ENCODE results near the gene ZNF366.

Gene ZNF366

DNA sequence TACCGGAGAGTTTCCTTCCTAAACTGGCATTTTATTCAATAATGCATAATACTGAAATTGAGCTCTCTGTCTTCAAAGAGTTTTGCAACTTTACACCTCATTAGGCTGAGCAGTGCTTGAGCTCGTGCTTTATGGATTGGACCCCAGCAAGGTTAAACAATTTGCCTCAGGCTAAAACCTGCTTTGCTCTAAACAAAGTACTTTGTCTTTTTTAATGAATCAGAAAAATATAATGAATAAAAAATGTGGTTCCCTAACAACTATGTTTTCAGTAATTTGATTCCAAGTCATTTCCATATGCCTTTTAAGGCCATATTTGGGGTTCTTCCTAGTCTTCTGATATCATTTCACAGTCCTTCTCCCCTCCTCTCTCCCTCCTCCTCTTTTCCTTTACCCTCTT, 20.0 kb downstream of the ZNF366 start:
- DNase-seq: no peak

DNA sequence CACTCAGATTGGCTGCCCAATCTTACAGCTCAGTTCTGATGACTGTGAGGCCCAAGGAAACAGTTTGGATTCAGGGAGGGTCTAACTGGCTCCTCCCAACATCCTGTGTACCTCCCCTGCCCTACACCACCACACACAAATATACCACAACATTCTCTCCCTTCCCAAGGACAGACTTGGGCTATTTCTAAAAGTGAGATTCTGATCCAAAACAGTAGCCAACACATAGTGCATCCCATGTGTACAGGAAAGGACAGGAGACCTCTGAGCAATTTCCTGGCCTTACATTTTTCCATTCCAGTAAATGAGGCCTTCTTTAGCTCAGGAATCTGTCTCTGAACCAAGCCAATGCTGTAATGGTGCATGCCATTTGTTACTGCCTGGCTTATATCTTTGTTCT, 20.8 kb downstream of the ZNF366 start:
- DNase-seq: no peak

DNA sequence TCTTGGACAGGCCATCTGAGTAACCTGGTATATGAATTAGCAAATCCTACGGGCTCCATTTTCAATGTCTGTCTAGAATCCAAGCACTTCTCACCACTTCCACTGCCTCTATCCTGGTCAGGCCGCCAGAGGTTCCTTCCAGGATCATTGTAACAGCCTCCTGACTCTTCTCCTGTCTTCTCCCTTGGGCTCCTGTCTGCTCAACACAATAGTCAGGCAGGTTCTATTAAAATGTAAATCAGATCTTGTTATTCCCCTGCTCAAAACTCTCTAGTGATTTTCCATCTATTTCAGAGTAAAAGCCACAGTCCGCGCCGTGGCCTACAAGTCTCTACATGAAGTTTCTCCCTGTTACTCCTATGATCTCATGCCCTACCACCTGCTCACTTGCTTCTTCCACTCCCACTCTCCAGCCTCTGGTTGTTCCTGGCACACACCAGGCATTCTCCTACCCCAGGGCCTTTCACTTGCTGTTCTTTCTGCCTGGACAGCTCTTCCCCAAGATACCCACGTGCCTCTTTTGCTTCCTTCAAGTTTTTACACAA, 21.7 kb downstream of the ZNF366 start:
- no peak for DNase-seq

DNA sequence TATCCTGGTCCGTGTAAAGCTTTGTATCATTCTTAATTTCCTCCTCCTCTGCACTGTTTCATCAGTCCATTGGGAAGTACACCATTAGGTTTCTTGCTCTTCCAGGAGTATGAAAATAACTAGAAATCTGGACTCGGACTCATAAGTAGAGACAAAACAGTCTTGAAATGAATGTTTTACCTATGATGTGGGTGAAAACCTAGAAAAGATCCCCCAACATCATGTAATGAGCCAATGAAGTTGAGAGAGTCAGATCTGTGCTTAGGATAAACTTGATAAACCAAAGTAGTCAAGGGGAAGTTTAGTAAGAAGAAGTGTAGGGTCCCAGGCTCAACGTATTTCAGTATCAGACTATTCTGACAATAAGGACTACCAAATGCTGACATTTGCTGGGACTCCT, 25.2 kb downstream of the ZNF366 start:
- DNase-seq: no peak

DNA sequence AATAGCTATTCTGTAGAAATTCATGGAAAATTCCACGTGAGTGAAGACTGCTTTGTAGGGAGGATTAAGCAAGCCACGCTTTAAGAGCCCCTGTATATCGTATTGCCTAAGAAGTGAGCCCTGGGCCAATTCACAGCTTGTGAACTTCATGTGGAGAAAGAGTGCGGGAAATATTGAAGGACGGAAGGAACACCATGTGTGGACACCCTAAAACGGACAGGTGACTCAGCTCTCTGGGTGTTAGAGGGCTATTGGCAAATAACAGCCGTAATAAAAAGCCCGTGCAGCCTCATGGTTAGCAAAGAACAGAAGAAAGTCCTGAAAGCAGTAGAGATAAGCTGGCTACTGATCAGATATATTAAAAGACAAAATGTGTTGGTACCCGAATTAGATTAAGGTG, 26.4 kb downstream of the ZNF366 start:
- no peak for DNase-seq

DNA sequence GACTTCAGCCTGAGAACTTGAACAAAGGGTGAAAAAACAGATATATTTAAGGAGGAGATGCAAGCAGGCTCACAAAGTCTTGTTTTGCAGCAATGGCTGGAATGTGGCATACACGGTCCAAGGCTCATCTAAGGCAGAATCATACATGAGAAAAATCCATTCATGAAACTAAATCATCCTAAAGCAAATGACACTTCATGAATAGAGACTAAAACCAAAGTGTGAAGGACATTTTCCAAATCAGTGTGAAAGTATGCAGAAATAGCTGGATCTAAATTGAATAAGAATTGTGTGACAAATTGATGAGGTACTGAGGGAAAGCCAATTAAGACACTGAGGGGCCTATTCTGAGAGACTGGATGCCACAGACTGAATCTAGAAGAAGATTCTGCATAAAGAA, 27.3 kb downstream of the ZNF366 start:
- no peak for DNase-seq

DNA sequence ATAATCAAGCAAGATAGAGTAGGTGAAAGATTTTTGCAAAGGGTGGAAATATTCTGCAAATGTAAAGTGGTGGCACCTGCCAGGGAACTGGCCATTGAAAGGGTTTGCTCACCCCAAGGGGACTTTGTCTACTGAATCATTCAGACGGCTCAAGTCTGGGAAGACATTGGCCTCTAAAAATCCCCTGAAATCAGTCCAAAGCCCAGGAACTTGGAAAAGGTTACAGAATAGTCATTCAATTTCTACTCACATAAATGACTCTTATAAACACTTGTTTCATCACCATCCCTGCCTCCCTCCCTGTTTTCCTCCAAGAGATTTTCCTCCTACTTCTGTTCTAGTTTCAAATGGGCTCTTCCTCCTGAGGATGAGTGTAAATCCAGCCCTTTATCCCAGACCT, 28.5 kb downstream of the ZNF366 start:
- no peak for DNase-seq

DNA sequence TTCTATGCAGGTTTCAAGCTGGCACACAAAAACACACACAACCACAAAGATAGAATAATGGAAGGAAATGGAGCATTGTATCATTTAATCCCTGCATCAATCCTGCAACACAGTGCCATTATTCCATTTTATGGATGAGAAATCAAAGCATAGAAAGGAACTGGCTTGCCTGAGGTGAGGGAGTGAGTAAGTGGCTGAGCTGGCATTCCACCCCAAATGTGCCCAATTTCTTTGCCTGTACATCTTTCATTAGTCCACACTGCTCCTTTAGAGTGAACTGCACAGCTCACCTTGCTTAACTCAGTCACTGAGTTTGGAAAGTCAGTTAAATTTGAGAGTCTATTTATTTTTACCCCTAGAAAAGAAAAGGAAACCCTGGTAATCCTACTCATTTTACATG, 28.9 kb downstream of the ZNF366 start:
- no peak for DNase-seq

DNA sequence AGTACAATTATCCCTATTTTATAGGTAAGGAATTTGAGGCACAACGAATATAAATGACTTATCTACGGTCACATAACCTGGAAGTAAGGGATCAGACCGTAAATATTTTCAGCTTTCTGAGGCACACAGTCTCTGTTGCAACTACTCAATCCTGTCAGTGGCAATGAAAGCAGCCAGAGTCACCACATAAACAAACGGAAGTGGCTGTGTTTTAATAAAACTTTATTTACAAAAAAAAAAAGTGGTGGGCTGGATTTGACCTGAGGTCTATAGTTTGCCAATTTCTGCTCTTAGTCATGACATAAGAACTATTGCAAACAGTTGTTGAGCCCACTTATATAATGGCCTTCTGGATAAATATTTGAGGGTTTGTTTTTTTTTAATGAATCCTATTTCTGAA, 29.6 kb downstream of the ZNF366 start:
- DNase-seq: no peak

DNA sequence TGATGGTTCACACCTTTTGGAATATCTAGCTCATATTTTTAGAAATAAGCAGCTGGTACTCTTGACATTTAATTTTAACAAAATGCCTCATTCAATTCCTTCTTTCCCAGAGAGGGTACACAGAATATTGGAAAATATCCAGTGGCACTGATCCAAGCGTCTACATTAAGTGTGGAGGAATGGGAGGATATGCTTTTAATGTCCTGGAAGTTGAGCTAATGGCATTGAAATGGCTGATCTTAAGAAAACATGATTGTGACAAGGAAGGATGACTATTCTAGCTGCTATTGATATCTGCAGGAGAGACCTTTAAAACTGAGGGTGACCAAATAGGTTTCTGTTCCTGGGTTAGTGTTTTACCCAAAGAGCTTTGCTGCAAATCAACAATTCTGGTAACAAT, 30.0 kb downstream of the ZNF366 start:
- DNase-seq: no peak

DNA sequence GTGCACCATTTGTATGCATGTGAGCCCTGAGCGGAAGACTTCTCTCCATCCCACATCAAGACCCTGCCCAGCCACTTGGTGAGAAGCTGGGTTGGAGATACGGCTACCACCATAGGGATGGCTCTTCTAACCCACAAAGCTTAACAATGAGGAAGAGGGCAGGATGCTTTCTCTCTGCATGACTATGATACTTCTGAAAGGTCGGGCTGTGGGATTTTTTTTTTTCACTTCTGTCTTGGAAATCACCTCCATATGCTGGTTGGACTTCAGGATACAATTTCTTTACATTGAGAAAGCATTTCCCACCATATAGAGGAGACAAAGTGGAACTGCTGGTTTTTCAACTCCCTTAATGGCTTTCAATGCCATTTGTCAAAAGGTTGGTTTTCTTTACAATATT, 30.5 kb downstream of the ZNF366 start:
- DNase-seq: no peak

DNA sequence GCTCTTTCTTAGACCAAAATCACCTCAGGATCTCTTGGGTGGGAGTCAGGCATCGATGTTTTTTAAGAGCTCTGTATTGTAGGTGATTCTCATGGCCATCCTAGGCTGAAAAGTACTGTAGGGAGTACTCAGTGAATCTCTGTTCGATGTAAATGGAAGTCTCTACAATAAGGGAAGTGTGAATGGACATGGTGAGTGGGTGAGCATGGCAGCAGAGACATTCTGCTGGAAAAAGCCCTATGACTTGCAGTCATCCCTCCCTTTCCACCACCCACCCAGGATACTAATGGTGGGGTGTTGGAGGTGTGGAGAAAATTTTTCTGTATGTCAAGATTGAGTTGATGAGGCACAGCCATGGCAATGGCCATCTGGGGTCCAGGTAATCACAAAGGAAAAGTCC, 30.9 kb downstream of the ZNF366 start:
- DNase-seq: no peak

DNA sequence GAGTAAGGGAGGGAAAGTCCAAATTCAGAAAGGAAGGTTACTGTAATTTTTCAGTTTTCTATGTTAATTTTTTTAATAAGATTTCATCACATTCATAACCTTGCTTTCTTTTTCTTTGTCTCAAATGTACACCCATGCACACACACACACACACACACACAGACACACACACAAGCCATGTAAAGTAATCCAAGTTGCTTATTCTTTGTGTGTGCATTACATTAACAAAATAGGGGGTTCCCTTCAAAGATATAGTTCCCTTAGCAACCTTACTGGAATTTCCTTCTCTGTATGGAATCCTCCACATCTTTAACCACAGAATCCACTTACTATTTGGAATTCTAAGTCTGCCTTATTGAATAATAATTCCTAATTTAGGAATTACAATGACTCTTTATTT, 32.7 kb downstream of the ZNF366 start:
- DNase-seq: no peak

DNA sequence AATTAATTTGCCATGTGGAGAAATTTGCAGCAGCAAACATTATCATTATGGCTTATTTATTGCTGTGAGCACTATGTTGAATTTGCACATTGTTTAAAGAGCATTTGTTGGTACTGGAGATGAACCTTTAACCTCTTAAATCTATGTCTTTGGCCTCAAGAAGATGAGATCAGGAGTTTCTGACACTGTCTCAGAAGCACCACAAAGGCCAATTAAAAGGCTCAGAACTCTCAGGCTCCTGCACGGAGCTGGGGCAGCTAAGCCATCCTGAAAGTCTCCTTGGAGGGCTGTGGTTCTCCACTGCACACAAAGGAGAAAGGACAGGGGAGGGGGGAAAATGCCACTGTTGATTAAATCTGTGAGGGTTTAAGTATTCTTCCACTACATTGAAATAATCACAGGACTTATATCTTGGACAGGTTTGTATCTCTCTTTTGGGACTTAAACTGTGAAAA, 33.1 kb downstream of the ZNF366 start:
- no peak for DNase-seq

DNA sequence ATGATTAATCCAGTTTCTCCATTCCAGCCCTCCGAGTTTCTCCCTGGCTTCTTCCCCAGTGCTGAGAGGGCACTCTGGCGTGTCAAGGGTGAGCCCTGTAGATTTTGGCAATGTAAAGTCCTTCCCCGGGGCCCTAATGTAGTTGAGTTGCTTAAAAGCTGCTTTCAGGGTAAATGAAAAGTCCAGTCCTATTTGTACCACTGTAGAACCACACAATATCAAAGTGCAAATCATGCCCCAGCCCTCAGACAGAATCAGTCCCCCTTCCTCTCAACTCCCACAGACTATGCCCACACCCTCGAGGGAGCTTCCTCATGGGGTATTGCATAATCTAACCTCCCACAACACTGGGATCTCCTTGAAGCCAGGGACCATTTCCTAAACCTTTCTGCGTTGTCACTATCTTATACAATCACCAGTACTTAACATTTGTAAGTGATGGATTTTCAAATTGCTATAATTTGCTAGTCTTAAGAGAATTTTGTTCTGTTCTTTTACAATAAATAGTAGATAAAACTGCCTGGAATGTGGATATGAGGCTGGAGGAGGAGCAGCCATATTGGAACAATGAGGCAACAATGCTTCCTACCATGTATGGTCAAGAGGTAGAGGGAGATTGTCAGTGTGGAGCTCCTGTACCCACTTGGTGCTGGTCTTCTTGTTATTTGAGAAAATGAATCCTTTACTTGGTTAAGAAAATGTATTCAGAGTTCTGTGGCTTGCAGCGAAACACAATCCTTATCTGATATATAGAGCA, 34.4 kb downstream of the ZNF366 start:
- no peak for DNase-seq

DNA sequence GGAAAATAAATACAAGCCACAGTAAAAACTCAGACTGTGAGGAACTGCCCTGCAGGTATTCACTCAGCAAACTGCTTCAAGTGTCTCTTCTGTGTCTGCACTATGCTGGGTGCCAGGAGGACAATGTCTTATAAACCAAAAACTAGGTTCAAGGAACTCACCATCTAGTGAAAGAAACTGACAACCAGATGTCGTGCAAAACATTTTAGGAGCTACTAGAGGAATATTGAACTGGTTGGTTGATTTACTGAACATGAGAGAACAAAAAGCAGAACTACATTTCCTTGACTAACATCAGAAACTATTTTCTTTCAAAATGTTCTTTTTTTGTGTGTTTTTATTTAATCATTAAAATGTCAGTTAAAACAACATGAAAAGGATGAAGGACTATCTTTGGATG, 35.2 kb downstream of the ZNF366 start:
- DNase-seq: no peak

DNA sequence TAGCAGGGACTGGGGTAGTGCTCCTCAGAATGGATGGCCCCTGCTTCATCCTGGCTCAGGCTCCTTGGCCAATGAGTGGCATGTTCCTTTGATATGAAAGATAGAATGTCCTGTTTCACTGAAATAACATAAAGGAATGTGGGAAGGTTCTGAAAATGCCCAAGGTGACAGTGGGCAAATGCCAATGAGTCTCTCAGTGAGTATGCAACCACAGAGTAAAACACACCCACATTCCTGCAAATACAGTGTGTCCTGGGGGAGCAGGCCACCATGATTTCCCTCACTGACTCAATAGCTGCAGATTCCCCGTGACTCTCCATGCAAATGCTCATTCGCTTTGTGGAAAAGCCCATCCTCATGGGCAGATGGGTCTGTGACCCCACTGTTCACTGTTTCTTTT, 36.4 kb downstream of the ZNF366 start:
- DNase-seq: no peak

DNA sequence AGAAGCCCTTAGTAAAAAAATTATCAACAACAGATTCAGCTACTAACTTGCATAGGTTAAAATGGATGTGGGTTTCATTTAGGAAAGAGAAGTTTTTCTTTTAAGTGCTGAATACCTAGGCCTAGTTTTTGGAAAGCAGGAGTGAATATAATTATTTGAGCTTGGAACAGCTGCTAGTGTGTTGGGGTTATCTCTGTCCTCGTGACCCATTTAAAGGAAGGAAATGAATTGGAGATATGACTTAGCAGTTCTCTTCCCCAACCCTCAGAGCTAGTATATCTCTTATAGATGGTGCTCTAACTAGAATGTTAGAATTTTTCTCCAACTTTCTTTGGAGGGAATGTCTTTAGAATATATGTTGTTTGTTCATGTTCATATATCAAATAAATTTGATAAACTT, 38.6 kb downstream of the ZNF366 start:
- no peak for DNase-seq

DNA sequence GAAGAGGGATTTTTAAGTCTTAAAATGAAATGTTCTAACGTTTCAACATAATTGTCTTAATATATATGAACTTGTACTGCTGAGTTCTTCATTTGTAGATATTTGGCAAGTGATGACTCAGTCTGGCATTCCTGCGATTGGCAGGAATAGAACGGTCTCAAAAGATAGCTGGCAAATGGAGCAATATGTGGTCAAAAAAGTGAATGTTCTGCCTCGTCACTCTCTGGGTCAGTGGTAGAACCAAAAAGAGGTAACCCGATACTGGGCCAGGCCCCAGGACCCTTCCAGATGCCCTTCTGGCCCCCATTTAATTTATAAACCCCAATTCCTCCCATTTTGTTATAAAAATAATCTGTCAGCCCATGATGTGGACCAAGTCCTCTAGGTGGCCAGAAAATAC, 39.2 kb downstream of the ZNF366 start:
- no peak for DNase-seq

DNA sequence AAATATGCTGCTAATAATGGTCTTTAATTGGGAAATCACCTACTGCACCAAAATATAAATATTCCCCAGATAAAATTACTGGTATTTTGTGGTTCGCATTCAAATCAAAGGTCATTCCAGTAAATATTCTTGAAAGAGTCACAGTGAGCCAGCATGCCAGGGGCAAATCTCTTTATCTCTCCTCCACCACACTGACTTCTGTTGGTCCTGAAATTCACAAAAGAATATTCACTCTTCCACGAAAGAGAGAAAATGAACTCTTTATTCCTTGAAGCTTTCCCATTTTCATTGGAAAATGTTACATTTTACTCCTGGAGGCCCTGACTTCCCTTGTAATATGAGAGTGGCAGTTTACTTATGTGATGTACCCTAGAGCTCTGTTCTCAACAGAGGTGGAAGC, 39.7 kb downstream of the ZNF366 start:
- DNase-seq: no peak

DNA sequence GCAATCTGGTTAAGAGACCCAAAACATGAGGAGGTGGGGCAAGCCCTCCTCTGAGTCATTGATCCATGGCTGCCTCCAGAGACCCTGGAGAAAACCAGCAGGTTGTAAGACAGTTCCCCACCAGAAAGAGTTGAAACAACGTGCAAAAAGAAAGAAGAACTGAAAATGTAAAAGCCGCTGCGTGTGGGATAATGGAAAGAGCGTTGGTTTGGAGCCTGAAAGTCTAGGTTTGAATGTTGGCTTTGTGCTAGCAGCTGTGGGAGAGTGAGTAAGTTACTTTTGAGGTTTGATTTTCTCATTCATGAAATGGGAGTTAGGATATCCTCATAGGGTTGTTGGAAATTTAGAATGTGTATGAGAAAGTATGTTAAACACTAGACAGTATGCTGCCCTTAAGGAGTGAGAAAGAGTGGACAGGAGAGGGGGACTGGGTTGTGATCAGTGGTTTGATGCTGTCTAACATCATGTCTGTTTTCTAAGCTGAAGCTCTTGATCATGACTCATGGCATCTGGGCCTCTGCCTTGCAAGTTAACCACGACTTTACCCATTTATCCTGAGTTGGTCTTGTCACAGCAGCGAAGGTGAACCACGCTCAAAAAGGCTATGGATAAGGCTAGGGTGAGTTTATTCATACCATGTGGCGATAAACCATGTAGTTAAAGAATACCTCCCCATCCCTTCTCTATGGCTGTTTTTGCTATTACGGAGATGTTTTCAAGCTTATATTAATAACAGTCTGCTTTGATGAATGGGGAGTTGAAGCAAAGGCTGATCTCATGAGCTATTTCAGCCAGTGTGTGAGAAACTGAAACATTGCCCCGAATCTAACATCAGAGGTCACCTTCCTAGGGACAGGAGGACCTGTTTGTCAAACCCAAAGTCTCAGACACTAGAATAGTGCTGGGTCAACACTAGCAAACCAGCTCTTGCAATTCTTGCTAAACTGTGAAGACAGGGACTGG, 41.3 kb downstream of the ZNF366 start:
- DNase-seq: no peak

DNA sequence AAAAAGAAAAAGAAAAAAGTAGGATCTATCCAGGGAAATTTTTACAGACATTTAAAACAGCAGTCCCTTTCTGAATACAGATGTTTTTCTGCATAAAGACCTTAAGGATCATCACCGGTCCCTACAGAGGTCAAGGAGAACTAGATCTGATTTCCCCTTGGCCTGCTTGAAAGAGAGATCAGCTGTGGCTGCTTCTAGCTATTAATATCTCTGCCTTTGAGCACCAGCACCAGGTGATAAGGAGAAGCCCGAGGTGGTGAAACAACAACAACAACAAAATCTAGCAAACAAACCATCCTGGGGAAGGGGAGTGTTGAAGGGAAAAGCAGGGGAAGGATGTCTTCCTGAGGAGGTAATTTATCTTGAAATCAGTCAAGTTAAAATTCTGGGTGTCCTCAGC, 42.1 kb downstream of the ZNF366 start:
- DNase-seq: no peak

DNA sequence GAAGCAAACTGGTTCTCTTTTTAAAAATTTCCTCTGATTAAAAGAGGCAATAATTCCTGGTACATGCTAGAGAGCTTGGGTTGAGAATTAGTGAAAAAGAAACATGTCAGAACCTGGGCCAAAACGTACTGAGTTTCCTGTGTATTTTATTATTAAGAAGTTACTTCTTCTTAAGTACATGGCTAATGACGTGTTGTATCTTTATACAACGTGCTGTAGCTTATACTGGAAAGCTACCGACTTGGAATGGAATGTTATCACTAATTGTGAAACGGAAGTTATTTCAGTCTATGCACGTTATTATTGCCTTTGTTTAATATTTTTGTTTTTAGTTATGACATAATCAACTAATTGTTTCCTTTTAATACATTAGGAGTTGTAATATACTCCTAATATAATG, 43.1 kb downstream of the ZNF366 start:
- no peak for DNase-seq

DNA sequence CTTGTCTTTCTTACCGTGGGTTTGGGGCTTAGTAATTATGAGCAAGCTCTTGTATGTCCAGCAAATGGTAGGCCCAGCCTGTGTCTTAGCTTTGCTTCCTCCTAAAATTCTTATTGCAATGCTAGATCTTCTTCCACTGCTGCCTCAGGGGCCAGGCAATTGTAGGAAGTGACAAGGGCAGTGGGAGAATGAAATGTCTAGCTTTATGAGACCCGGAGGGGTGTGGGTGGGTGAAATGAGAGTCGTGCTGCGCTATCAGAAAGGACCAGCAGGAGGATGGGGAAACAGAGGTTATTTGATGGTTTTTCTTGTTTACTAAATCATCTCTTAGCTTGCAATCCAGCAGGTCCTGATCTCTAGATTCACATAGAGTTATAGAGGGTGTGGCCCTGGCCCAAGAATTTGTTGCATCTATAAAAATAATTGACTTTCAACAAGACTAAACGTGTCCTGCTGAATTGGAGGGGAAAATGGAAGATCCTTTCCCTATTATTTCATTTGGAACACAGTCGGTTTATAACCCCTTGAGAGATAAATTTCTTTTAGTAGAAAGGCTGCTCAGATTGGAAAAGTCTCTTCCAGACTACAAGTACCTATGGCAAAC, 43.7 kb downstream of the ZNF366 start:
- no peak for DNase-seq
